IPS DF 6.9 (cell line): Measurements from ENCODE around the gene OPA1.

ENCODE experiments used
- DNase-seq: peaks from one replicate; pipeline ENCODE4 v3.0.0-alpha.2; 2013; ENCODE audit warnings: low read depth, low spot score
- H3K27ac ChIP-seq: one replicate; pipeline ENCODE4 v1.5.1; 2013; ENCODE audit warnings: low read length, control low read depth
- H3K27me3 ChIP-seq: 2 replicates; pipeline ENCODE4 v1.6.1; 2013; ENCODE audit warnings: mild to moderate bottlenecking, low read length; ENCODE audit not compliant: control insufficient read depth, insufficient read depth
- H3K36me3 ChIP-seq: 2 replicates; pipeline ENCODE4 v1.6.1; 2013; ENCODE audit warnings: low read length; ENCODE audit not compliant: control insufficient read depth, insufficient read depth
- H3K4me1 ChIP-seq: 2 replicates; pipeline ENCODE4 v1.6.1; 2013; ENCODE audit warnings: low read length; ENCODE audit not compliant: control insufficient read depth, insufficient read depth
- H3K4me3 ChIP-seq: 2 replicates; pipeline ENCODE4 v1.5.1; 2013; ENCODE audit warnings: mild to moderate bottlenecking, low read length
- H3K9me3 ChIP-seq: 2 replicates; pipeline ENCODE4 v1.6.1; 2013; ENCODE audit warnings: low read length, inconsistent platforms; ENCODE audit not compliant: control insufficient read depth, insufficient read depth
- WGBS: extraction: QIAGEN DNeasy Blood & Tissue Kit; methylation state at CpG from one replicate; pipeline ENCODE4 v1.1.7; 2013; ENCODE audit warnings: mixed read lengths, missing lambda C conversion rate; ENCODE audit not compliant: insufficient read length, insufficient coverage; 5-methylcytosine and 5-hydroxymethylcytosine counted together

The OPA1 gene

GRCh38 chr3:193734737-193735366 is 141.8 kb downstream of the OPA1 start:
- DNase-seq, result no peak

GRCh38 chr3:193735850-193736249 is 142.8 kb downstream of the OPA1 start:
- H3K4me1 ChIP-seq, result peaks cover 1% of the 10 kb centered on the region; the same call in 1 of the 2 replicates
- no peaks in the 10 kb centered on the region for H3K9me3 ChIP-seq
- no peak overlapping the region for H3K27ac ChIP-seq
- H3K4me3 ChIP-seq, result no peak overlapping the region
- DNase-seq, result no peak
- H3K36me3 ChIP-seq, result no peaks in the 10 kb centered on the region
- no peaks in the 10 kb centered on the region for H3K27me3 ChIP-seq

More at GRCh38 chr3:193734737-193735366, 141.8 kb downstream of the OPA1 start:
- Histone ChIP-seq H3K4me3 (no peak overlapping the region), H3K4me1 (peaks cover 1% of the 10 kb centered on the region; the same call in 1 of the 2 replicates), H3K36me3 (no peaks in the 10 kb centered on the region), H3K9me3 (no peaks in the 10 kb centered on the region), H3K27ac (no peak overlapping the region), H3K27me3 (no peaks in the 10 kb centered on the region)
- no CpG with 5 or more reads among the region's 15 CpGs for WGBS

GRCh38 chr3:193736616-193737015 is 143.6 kb downstream of the OPA1 start:
- H3K27me3 ChIP-seq, result no peaks in the 10 kb centered on the region
- H3K36me3 ChIP-seq, result no peaks in the 10 kb centered on the region
- H3K9me3 ChIP-seq, result no peaks in the 10 kb centered on the region
- DNase-seq, result no peak
- no CpG with 5 or more reads among the region's 8 CpGs for WGBS
- H3K27ac ChIP-seq, result no peak overlapping the region
- H3K4me3 ChIP-seq, result no peak overlapping the region
- no peaks in the 10 kb centered on the region for H3K4me1 ChIP-seq

- H3K4me1 ChIP-seq, result no peaks in the 10 kb centered on the region
- no peak overlapping the region for H3K27ac ChIP-seq
- DNase-seq, result no peak
- H3K4me3 ChIP-seq, result no peak overlapping the region
- no CpG with 5 or more reads among the region's 17 CpGs for WGBS
- no peaks in the 10 kb centered on the region for H3K36me3 ChIP-seq
- H3K9me3 ChIP-seq, result no peaks in the 10 kb centered on the region
- H3K27me3 ChIP-seq, result no peaks in the 10 kb centered on the region
Observed at GRCh38 chr3:193737191-193737751, 144.3 kb downstream of the OPA1 start.

- Histone ChIP-seq H3K4me1 (peaks cover 6% of the 10 kb centered on the region; the same call in 1 of the 2 replicates), H3K27ac (no peak overlapping the region), H3K36me3 (no peaks in the 10 kb centered on the region), H3K4me3 (no peak overlapping the region), H3K27me3 (no peaks in the 10 kb centered on the region), H3K9me3 (no peaks in the 10 kb centered on the region)
- no peak for DNase-seq
- WGBS, result no CpG with 5 or more reads among the region's 4 CpGs
Observed at GRCh38 chr3:193742628-193743027, 149.6 kb downstream of the OPA1 start.

GRCh38 chr3:193743702-193744047 is 150.7 kb downstream of the OPA1 start:
- H3K4me1 ChIP-seq, result peaks cover 6% of the 10 kb centered on the region; the same call in 1 of the 2 replicates
- H3K36me3 ChIP-seq, result no peaks in the 10 kb centered on the region
- H3K27ac ChIP-seq, result no peak overlapping the region
- H3K27me3 ChIP-seq, result no peaks in the 10 kb centered on the region
- DNase-seq, result no peak
- H3K9me3 ChIP-seq, result no peaks in the 10 kb centered on the region
- H3K4me3 ChIP-seq, result no peak overlapping the region
- no CpG with 5 or more reads among the region's 8 CpGs for WGBS

GRCh38 chr3:193744048-193744821 is 151.2 kb downstream of the OPA1 start:
- Histone ChIP-seq H3K4me3 (no peak overlapping the region), H3K27ac (no peak overlapping the region)

GRCh38 chr3:193744822-193745684 is 152.0 kb downstream of the OPA1 start:
- no peak for DNase-seq
- Histone ChIP-seq H3K4me3 (no peak overlapping the region), H3K9me3 (no peaks in the 10 kb centered on the region), H3K36me3 (no peaks in the 10 kb centered on the region), H3K27me3 (no peaks in the 10 kb centered on the region), H3K27ac (no peak overlapping the region), H3K4me1 (peaks cover 6% of the 10 kb centered on the region; the same call in 1 of the 2 replicates)
- WGBS, result no CpG with 5 or more reads among the region's 9 CpGs

More at GRCh38 chr3:193744048-193744821, 151.2 kb downstream of the OPA1 start:
- no peaks in the 10 kb centered on the region for H3K27me3 ChIP-seq
- no peaks in the 10 kb centered on the region for H3K9me3 ChIP-seq
- H3K36me3 ChIP-seq, result no peaks in the 10 kb centered on the region
- peak; percentile 22 for DNase-seq
- 100% methylated on average over 2 of the region's 13 CpGs for WGBS
- H3K4me1 ChIP-seq, result peaks cover 6% of the 10 kb centered on the region; the same call in 1 of the 2 replicates

GRCh38 chr3:193746832-193747231 is 153.8 kb downstream of the OPA1 start:
- Histone ChIP-seq H3K27me3 (no peaks in the 10 kb centered on the region), H3K4me3 (no peak overlapping the region), H3K36me3 (no peaks in the 10 kb centered on the region), H3K9me3 (no peaks in the 10 kb centered on the region), H3K27ac (no peak overlapping the region), H3K4me1 (peaks cover 6% of the 10 kb centered on the region; the same call in 1 of the 2 replicates)
- no peak for DNase-seq
- no CpG with 5 or more reads among the region's 5 CpGs for WGBS
